Activated T-cell treated with anti-CD3 and anti-CD28 coated beads for 24 hours (primary cell): Measurements from ENCODE around the gene VAMP7.
A peak's percentile ranks its signal among the peaks of the same experiment; 100 is the strongest.
"Not testable (repeated sequence)": the region's sequence is repeated elsewhere in the genome, so short reads cannot be mapped to it uniquely, and the experiment has no call there.

ENCODE experiments used
- DNase-seq: peaks from one replicate; pipeline ENCODE4 v3.0.0-alpha.2; 2020; ENCODE audit warnings: low read depth

The VAMP7 gene, protein sequence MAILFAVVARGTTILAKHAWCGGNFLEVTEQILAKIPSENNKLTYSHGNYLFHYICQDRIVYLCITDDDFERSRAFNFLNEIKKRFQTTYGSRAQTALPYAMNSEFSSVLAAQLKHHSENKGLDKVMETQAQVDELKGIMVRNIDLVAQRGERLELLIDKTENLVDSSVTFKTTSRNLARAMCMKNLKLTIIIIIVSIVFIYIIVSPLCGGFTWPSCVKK

DNA sequence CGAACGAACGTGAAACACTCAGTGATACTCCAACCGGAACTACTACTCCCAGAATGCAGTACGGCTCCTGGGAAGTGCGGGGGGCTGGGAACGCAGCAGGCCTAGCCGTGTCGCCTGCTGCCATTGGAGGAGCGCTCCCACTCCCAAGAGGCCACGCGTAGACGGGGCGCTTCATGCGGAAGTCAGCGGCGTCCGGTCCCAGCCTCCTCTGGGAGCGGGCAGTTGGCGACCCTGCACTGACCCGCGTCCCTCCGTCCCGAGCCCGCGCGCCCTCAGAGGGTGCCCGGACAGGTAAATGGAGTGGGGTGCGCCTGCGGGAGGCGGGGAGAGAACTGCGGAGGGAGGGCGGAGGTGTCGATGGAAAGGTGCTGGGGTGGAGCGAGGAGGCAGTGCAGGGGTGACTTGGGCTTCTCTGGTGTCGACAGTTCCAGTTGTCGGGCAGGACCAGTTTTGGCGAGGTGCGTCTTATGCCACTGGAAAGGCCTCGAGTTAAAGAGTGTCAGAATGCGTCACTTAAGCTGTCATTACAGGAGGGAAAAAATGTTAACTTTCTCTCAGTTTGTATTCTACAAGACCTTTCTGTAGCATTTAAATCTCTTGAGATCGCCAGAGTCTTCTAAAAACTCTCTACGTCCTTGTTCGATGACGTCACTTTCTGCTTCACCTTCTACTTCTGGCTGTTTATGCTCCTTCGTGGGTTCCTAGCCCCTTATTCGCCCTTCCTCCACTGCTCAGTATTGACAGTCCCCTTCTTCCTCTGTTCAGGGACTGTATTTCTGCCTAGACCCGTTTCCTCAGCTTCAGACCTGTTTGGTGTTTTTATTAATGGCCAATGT lies at the start of gene VAMP7:
Gene VAMP7, plus strand, starts transcription at position 188 of the 836 bp plus-strand sequence. CDS start 8,122 bp downstream, outside the sequence.
- peak; percentile 73 for DNase-seq

DNA sequence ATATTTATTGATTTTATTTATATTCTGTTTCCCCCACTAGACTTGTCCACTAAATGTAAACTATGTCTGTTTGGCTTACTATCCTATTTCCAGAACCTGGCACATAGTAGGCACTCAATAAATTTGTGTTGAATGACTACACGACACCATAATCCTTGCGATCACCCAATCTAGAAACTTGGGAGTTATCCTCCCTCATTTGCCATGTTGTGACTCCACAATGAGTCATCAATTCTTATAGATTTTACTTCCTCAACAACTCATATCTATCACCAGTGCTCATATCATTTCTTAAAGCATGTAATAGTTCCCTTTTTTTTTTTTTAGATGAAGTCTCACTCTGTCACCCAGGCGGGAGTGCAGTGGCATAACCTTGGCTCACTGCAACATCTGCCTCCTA lies 39.9 kb upstream of the VAMP7 start:
- DNase-seq = no peak

DNA sequence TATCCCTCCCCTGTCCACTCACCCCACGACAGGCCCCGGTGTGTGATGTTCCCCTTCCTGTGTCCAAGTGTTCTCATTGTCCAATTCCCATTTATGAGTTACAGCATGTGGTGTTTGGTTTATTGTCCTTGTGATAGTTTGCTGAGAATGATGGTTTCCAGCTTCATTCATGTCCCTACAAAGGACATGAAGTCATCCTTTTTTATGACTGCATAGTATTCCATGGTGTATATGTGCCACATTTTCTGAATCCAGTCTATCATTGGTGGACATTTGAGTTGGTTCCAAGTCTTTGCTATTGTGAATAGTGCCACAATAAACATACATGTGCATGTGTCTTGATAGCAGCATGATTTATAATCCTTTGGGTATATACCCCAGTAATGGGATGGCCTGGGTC lies 29.4 kb upstream of the VAMP7 start:
- not testable (repeated sequence) for DNase-seq

DNA sequence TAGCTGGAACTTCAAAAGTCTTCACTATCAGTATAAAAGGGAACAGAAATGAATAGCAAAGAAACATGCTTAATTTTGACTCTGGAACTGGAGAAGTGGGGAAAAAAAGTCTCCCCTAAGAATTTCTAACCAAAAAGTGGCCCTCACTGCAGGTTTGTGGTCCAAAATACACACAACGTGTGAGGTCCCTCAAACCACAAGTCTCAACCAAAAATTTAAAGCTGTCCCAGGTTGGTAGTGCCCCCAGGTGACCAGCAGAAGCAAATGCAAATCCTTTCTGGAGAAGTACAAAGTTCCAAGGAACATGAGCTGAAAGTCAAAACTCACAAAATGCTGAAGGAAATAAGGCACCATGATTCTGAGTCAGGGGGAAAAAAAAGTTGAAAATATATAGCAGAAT lies 23.6 kb upstream of the VAMP7 start:
- DNase-seq = no peak

DNA sequence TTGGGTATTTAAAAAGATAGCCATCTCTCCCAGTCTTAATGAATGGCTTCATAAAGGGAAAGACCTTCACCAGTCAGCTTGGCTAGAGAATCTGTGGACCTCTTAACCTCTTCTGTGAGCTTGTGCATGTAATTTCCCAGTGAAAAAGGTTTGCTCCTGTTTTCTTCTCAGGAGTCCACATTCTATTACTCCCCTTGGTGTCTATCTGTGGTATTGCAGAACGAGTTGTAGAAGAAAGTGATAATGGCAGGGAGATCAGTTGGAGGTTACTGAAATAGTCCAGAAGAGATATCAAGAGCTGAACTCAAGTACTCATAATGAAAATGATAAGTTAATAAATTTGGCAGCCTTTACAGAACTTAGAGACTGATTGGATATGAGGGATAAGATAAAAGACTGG lies 16.5 kb upstream of the VAMP7 start:
- no peak for DNase-seq

DNA sequence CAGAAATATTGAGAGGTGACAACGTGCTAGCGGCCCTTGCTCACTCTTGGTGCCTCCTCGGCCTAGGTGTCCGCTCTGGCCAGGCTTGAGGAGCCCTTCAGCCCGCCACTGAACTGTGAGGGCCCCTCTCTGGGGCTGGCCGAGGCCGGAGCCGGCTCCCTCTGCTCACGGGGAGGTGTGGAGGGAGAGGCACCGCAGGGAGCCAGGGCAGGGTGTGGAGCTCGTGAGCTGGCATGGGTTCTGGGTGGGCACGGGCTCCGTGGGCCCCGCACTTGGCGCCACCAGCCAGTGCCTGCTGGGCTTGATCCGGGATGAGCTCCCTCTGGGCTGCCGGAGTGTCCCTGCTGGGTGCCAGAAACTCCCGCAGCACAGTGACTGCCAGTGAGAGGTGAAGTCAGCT lies 16.0 kb upstream of the VAMP7 start:
- DNase-seq = no peak

DNA sequence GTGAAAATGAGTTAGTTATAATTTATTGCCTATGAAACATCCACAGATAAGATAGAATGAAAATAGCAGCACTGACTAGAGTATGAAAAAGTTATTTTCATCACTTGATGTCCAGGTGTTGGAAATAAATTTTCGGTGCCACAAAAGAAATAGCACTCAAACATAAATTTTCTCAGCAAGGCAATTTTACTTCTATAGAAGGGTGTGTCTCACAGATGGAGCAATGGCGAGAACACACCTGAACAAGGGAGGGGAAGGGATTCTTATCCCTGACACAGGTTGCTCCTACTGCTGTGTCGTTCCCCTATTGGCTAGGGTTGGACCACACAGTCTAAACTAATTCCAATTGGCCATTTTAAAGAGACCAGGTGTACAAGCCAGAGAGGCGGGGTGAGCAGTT lies 13.3 kb upstream of the VAMP7 start:
- no peak for DNase-seq

DNA sequence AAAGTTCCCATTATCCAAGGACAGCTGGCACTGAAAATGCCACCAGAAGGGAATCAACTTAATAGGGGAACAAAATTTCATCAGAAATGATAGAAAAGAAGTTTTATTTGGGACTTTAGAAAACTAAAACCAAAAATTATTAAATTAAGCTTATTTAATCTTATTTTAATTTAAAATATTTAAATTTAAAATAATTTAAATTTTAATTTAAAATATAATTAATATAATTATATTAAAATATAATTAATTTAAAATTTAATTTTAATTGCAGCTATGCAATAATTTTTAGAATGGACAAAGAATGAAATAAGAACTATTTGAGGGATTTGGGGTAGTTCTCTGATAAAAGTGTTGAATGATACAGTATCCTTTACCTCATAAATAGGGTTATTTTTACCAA lies 10.2 kb upstream of the VAMP7 start:
- DNase-seq = no peak

DNA sequence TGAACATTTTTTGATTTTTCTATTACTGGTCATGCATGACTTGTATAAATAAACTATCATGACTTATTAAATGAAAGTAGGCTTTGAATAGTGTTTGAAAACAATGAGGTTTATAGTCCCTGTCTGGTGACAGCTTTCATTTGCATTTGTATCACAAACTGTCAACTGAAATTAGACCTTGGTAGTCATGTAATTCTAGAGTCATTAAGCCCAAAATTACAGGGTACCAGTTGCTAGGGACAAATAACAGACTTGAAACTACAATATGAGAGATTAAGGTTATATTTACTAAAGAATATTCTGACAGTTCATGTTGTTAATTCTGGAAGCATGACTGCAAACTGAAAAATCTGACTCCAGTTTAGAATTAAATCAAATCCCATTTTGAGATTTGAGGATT lies 9.2 kb upstream of the VAMP7 start:
- no peak for DNase-seq

DNA sequence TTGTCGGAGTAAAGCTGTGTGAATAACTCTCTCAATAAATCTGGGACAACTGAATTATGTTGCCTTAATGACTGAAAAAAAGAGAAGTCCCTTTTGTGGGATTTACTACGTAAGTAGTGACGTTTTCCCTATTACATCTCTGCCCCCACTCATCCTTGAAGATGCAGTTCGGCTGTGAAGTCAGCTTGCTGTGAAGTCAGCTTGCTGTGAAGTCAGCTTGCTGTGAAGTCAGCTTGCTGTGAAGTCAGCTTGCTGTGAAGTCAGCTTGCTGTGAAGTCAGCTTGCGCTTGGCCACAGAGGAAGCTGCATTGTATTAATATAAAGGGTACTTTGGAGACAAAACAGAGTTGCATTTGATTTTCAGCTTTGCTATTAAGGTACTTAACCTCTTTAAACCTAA lies 8.0 kb upstream of the VAMP7 start:
- DNase-seq = no peak

DNA sequence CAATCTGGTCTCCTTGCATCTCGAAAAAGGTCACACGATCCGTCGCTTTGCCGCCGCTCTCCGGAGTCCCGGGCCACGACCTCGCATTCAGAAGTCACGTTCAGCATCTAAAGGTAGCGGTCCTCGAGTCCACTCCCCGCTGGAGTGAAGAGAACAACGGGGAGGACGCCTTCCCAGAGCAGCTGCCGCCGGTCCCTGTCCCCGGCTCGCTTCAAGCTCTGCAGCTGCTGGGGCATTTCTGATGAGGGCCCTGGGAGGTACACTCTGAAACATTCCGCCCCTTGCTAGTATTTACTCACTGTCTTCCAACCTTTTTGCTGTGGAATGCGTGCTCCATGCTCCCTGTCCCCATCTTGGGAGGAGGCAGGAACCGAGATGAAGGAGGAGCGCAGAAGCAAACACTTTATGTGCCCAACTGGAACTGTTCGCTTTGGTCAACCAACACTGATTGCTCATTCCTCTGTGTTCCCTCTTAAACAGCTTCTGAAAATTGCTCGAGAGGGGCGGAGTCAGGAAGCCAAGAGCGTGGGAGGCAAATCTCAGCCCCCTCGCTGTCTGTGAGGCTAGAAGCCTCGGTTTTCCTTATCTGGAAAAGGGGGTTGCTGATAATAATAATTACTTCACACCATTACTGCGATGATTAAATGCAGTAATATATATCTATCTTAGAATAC lies 6.4 kb upstream of the VAMP7 start:
- DNase-seq = no peak

DNA sequence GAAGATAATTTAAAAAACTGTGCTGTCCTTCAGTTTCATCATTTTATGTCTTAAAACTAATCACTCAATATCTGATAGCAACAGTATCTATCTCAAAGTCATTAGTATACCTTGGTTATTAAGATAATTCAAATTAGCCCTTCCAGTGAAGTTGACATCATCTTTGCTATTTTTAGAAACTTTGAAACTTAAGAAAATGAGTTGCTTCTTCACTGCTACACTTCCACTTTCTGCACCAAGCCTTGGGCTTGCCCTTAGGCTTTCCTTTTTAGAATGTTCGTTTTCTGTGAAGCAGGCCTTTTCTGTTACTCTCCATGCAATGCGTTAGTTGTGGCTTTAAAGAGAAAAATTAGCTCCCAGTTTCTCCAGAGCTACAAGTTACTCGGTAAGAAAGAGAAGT lies 4.4 kb upstream of the VAMP7 start:
- no peak for DNase-seq

DNA sequence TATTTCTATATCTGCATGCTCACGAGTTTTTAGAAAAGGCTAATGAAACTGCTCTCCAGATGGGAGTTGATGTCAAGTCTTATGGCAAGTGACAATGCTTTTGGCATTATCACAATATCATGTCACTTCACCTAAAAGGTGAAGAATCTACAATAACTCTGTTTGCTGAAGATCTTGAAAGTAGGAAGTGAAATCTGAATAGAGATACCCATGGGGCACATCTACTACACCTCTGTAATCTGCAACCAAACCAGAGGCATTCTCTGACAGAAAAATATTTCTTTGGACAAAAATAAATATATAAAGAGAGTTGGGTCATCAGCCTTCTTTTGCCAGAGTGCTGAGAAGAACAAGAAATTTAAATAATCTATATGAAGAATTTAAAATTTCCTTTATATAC lies 3.9 kb upstream of the VAMP7 start:
- DNase-seq = no peak

DNA sequence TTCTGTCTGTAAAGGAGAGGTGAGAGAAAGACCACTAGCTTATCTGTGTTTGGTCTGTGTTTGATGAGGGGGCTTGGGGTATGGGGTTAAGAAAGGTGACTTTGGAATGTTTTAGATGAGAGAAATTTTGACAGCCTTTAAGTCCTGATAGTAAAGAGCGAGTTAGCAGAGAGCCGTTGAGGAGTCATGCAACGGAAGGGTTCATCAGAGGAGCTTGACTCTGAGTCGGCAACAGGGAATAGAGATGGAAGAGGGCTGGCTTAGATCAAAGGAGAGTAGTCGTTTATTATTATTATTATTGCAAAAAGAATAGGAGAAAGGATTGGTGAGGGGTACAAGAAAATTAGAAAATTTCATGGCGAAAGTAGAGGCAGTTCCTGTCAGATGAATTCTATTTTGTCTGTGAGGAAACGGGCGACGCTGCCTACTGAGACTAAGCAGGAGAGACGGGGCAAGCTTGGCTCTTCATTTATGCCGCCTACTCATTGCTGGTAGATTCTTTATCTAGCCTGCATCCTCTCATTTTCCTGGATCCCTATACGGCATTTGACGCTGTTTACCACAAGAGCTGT lies 473 bp upstream of the VAMP7 start:
- no peak for DNase-seq

DNA sequence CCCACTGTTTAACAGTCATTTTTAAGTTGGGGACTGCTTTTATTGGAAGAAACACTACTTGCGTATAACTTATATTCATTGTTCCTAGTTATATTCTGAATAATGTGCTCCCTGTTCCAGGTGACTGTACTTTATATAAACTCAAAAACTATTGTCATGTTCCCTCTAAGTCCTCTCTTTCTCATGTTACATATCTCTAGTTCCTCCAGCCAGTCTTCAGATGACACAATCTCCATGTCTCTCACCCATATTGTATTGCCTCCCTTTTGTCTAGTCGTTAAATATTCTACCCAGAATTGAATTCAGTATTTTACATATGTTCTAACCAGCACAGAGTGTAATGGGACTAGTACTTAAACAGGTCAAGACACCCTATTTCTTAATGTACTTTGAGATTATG lies 5.3 kb downstream of the VAMP7 start:
- DNase-seq = no peak

DNA sequence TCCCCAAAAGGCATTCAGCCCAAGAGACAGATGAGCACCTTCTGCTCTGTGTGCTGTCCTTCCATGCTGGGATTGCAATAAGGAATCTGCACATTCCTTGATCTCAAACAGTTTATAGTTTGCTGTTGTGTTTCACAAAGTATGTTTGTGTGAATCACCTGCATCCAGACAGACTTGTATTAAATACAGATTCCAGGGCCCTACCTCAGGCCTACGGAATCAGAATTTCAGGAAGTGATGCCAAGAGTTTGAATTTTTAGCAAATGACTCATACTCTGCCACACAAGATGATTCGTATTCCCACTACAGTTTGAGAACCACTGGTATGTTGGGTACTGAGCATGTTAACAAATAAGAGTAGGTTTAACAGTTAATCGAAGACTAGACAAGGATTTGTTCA lies 7.0 kb downstream of the VAMP7 start:
- no peak for DNase-seq

DNA sequence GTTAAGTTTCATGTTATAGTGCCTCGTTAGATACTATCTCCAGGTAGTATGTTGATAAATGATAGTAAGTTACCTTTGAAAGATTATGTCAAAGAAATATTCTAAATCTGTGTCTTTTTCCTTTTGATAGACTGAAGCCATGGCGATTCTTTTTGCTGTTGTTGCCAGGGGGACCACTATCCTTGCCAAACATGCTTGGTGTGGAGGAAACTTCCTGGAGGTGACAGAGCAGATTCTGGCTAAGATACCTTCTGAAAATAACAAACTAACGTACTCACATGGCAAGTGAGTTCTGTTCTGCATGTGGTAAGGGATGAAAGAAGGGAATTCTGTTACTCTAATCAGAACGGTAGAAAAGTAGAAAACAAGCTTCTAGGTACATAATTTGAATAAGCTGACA lies 8.2 kb downstream of the VAMP7 start:
- no peak for DNase-seq

DNA sequence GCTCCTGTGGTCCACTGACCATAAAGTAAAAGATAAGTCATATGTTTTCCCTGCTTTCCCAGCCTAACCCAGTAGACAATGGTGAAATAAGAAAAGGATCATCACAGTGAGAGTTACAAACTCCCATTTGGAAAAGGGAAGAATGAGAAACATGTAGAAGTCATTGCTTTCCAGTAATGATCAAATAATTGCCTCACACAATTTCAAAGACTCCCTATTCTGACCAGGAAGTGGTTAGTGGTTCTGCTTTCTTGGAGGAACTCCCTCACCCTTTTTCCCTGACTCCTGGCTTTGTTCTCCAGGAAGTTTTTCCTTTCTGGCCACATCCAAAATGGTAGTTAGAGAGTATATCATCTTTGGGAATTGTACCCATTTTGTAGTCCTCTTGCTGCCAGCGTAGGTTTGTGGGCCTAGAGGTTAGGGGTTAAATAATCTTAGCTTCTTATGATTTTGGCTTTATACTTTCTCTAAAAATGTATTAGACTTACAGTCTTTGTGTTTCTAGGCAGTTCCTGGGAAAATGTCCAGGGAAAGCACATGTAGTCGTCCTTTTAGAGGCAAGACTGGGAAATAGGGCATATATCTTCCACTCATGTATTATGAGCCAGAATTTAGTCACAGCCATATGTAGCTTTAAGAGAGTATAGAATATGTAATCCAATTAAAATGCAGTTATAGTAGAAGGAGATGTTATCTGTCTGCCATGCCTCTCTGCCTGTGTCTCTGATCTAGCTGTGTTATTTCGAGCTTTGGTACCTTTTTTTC lies 10.5 kb downstream of the VAMP7 start:
- DNase-seq = no peak

DNA sequence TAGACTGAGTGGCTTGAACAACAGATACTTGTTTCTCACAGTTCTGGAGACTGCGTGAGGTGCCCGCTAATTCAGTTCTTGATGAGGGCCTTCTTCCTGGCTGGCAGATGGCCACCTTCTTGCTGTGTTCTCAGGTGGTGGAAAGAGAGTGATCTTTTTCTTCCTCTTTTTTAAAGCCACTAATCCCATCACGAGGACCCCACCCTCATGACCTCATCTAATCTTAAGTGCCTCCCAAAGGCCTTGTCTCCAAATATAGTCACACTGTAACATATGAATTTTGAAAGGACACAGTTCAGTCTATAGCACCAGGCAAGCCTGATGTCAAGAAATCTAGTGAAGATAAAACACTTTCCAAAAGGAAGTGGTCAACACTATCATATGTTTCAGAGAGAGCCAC lies 12.4 kb downstream of the VAMP7 start:
- no peak for DNase-seq

DNA sequence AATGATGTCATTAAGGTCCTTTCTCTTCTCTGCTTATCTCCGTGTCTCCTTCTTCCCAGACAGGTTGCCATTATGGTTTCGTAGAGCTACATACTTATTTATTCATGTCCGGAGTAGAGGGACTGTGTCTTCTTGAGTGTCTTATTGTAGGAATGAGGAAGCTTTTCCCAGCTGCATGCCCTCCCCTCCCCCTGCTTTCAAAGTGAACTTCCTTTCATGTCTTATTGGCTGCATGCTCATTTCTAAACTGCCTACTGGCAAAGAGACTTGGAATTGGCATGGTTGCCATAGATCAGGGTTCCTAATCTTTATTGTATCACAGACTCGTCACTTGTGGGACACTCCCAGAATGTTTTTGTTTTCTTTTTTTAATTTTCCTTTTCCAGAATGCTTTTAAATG lies 15.4 kb downstream of the VAMP7 start:
- DNase-seq = no peak

DNA sequence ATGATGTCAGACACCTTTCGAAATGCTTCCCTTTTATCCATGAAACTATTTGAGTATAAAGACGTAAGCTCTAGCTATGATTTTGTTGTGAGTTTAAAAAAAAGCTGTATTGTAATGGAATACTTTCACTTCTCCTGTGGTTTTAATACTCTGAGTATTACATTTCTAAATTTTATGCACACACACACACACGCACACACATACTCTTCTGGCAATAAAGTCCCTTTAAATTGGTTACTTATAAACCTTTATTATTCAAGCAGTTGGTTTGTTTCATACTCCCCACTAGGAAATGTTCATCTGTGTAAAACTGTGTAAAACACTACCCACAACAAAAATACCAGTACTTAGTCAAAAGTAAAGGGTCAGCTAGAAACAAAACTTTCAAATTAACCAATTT lies 18.2 kb downstream of the VAMP7 start:
- no peak for DNase-seq

DNA sequence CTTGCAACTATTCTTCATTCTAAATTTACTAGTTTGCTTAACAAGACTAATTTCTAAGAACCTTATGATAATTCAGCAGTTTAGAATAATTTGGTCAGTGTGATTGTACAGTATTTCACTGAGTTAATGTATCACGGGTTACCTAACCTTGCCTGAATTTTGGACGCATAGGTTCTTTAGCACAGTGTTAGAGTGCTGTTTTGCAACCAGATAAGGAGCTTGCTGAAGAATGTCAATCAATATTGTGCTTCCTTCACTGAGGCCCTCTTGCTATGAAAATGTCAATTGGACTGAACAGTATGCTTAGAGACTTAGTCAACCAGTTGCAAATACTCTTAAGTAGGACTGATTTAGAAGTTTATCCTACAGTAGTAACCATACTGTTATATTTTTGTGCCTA lies 19.6 kb downstream of the VAMP7 start:
- DNase-seq = no peak
